H1 (cell line): ENCODE results near the gene PGPEP1. TPM values are rescaled to one million over a fixed set of nuclear protein-coding genes. Genes with fewer than 3 reads are reported as not detected.

ENCODE experiments used
- CTCF ChIA-PET: fragments of 300-600 bp; sonication (Branson Sonifier 250); formaldehyde crosslinking; loops from one replicate; lab custom pipeline; 2021; ENCODE audit not compliant: partially characterized antibody; lab: Charles Lee
- POLR2A ChIA-PET: fragments of 300-600 bp; sonication (Branson Sonifier 250); formaldehyde crosslinking; loops from one replicate; lab custom pipeline; 2021; ENCODE audit warnings: inconsistent platforms; ENCODE audit not compliant: partially characterized antibody; lab: Charles Lee
- DNase-seq, 2 experiments: peaks; one replicate each; pipeline versions ENCODE4 v3.0.0 to v3.0.0-alpha.2; 2010 to 2022; ENCODE audit warnings: low spot score in 2 of 2, low read depth in 1 of 2, mixed read lengths in 1 of 2
- FAIRE-seq: peaks from 2 replicates; lab custom pipeline; 2011; peaks lifted over from hg19 to GRCh38; lab: Jason Lieb, UNC
- H2AFZ ChIP-seq: 2 replicates; pipeline ENCODE4 v1.8.1; 2012; ENCODE audit warnings: low read length, inconsistent platforms
- H2AK5ac ChIP-seq: 2 replicates; pipeline ENCODE4 v1.6.1; 2013; ENCODE audit warnings: low read depth, low read length
- H2BK120ac ChIP-seq: replicated peaks from 2 replicates; pipeline ENCODE3; 2013; ENCODE audit warnings: low read depth, low read length, inconsistent platforms
- H2BK12ac ChIP-seq: 2 replicates; pipeline ENCODE4 v1.6.1; 2013; ENCODE audit warnings: low read depth, low read length
- H2BK15ac ChIP-seq: 2 replicates; pipeline ENCODE4 v1.6.1; 2013; ENCODE audit warnings: low read length
- H2BK20ac ChIP-seq: 2 replicates; pipeline ENCODE4 v1.6.1; 2013; ENCODE audit warnings: low read length
- H2BK5ac ChIP-seq: 2 replicates; pipeline ENCODE4 v1.6.1; 2013; ENCODE audit warnings: low read depth, low read length
- H3K14ac ChIP-seq: 2 replicates; pipeline ENCODE4 v1.6.1; 2013; ENCODE audit warnings: inconsistent platforms; ENCODE audit not compliant: insufficient read length
- H3K18ac ChIP-seq: 2 replicates; pipeline ENCODE4 v1.6.1; 2013; ENCODE audit warnings: low read length; ENCODE audit errors: extremely low read depth
- H3K23ac ChIP-seq: 2 replicates; pipeline ENCODE4 v1.6.1; 2013; ENCODE audit warnings: inconsistent platforms; ENCODE audit not compliant: insufficient read length
- H3K23me2 ChIP-seq: 2 replicates; pipeline ENCODE4 v1.6.1; 2013; ENCODE audit warnings: low read depth, low read length
- H3K27ac ChIP-seq: 2 replicates; pipeline ENCODE4 v1.6.1; 2011; ENCODE audit warnings: low read depth, low read length, inconsistent platforms
- H3K27me3 ChIP-seq, 4 experiments: replicated peaks in 1 of 4; 1 replicate in 1 of 4; 2 replicates in 3 of 4; pipeline versions ENCODE4 v1.6.1 to v1.8.1; 2011 to 2013; ENCODE audit warnings: low read length in 3 of 4, mild to moderate bottlenecking in 3 of 4, inconsistent platforms in 2 of 4, mixed read lengths in 2 of 4, moderate library complexity in 1 of 4; ENCODE audit not compliant: control insufficient read depth in 3 of 4, insufficient read depth in 3 of 4; ENCODE audit errors: extremely low read depth in 1 of 4
- H3K36me3 ChIP-seq, 4 experiments: 2 replicates each; pipeline versions ENCODE4 v1.6.1 to v1.8.1; 2011 to 2013; ENCODE audit warnings: mild to moderate bottlenecking in 4 of 4, low read length in 3 of 4, moderate library complexity in 2 of 4, control low read depth in 1 of 4, inconsistent platforms in 1 of 4; ENCODE audit not compliant: insufficient read depth in 4 of 4, control insufficient read depth in 2 of 4
- H3K4ac ChIP-seq: replicated peaks from 2 replicates; pipeline ENCODE3; 2013; ENCODE audit warnings: low read length, low read depth, mixed read lengths, inconsistent platforms; ENCODE audit not compliant: insufficient read length
- H3K4me1 ChIP-seq, 4 experiments: replicated peaks in 1 of 4; 1 replicate in 1 of 4; 2 replicates in 3 of 4; pipeline versions ENCODE4 v1.6.1 to v1.8.1; 2011 to 2013; ENCODE audit warnings: low read length in 3 of 4, inconsistent platforms in 2 of 4, mixed read lengths in 1 of 4; ENCODE audit not compliant: insufficient read depth in 4 of 4, control insufficient read depth in 3 of 4
- H3K4me2 ChIP-seq, 2 experiments: 2 replicates each; pipeline versions ENCODE4 v1.6.1 to v1.8.1; 2011 to 2013; ENCODE audit warnings: low read depth in 2 of 2, low read length in 2 of 2, control low read depth in 1 of 2, inconsistent platforms in 1 of 2, mild to moderate bottlenecking in 1 of 2; ENCODE audit not compliant: insufficient read depth in 1 of 2
- H3K4me3 ChIP-seq, 4 experiments: fragments of 200-600, 300-600 bp in 1 of 4; sonication (generic), shearing (Covaris generic), sonication (Bioruptor Twin) in 1 of 4; 2 replicates each; pipeline versions ENCODE4 v1.5.1 to v1.8.1; 2011 to 2016; ENCODE audit warnings: low read length in 4 of 4, low read depth in 3 of 4, control low read depth in 2 of 4, inconsistent platforms in 2 of 4, mild to moderate bottlenecking in 2 of 4, mixed read lengths in 1 of 4, moderate library complexity in 1 of 4; ENCODE audit not compliant: insufficient read depth in 2 of 4; ENCODE audit errors: extremely low read depth in 1 of 4
- H3K56ac ChIP-seq: replicated peaks from 2 replicates; pipeline ENCODE3; 2013; ENCODE audit warnings: low read depth, mild to moderate bottlenecking, mixed read lengths, low read length, inconsistent platforms; ENCODE audit not compliant: insufficient read length
- H3K79me1 ChIP-seq: 2 replicates; pipeline ENCODE4 v1.6.1; 2013; ENCODE audit warnings: low read depth, low read length, control low read depth
- H3K79me2 ChIP-seq, 2 experiments: 2 replicates each; pipeline versions ENCODE4 v1.6.1 to v1.8.1; 2012 to 2013; ENCODE audit warnings: low read length in 2 of 2, mild to moderate bottlenecking in 2 of 2, inconsistent platforms in 1 of 2; ENCODE audit not compliant: insufficient read depth in 2 of 2, control insufficient read depth in 1 of 2
- H3K9ac ChIP-seq, 4 experiments: replicated peaks in 1 of 4; 1 replicate in 1 of 4; 2 replicates in 3 of 4; pipeline versions ENCODE4 v1.6.1 to v1.8.1; 2011 to 2013; ENCODE audit warnings: low read depth in 3 of 4, low read length in 3 of 4, control low read depth in 2 of 4, mild to moderate bottlenecking in 2 of 4, moderate library complexity in 2 of 4, inconsistent platforms in 1 of 4; ENCODE audit errors: extremely low read depth in 1 of 4
- H3K9me3 ChIP-seq, 2 experiments: 2 replicates each; pipeline versions ENCODE4 v1.6.1 to v1.8.1; 2012 to 2013; ENCODE audit warnings: mild to moderate bottlenecking in 2 of 2, moderate library complexity in 2 of 2, control low read depth in 1 of 2, inconsistent platforms in 1 of 2, low read depth in 1 of 2, low read length in 1 of 2, mixed read lengths in 1 of 2; ENCODE audit not compliant: insufficient read depth in 2 of 2
- H4K20me1 ChIP-seq, 2 experiments: replicated peaks in 1 of 2; 2 replicates each; pipeline versions ENCODE3 to v1.8.1; 2011 to 2013; ENCODE audit warnings: inconsistent platforms in 2 of 2, low read length in 2 of 2, mild to moderate bottlenecking in 1 of 2; ENCODE audit not compliant: insufficient read depth in 2 of 2, control insufficient read depth in 1 of 2
- H4K5ac ChIP-seq: 2 replicates; pipeline ENCODE4 v1.6.1; 2013; ENCODE audit warnings: low read length, low read depth, mixed read lengths, inconsistent platforms; ENCODE audit not compliant: insufficient read length
- H4K8ac ChIP-seq: 2 replicates; pipeline ENCODE4 v1.8.0; 2013; ENCODE audit warnings: mild to moderate bottlenecking, moderate library complexity, low read length, inconsistent platforms; ENCODE audit not compliant: insufficient read depth; ENCODE audit errors: extremely low read depth
- H4K91ac ChIP-seq: replicated peaks from 2 replicates; pipeline ENCODE3; 2013; ENCODE audit warnings: low read length, mixed read lengths, inconsistent platforms; ENCODE audit not compliant: insufficient read length
- CREB1 ChIP-seq: IDR thresholded peaks from 2 replicates; pipeline ENCODE4 v1.6.1; 2012; ENCODE audit warnings: inconsistent platforms
- EGR1 ChIP-seq: IDR thresholded peaks from 2 replicates; pipeline ENCODE4 v1.6.1; 2011; ENCODE audit warnings: low read depth, low read length, borderline replicate concordance
- EP300 ChIP-seq, 2 experiments: IDR thresholded peaks; 1 replicate in 1 of 2; 2 replicates in 1 of 2; pipeline ENCODE4 v1.6.1; 2011 to 2012; ENCODE audit warnings: low read depth in 2 of 2, low read length in 2 of 2, mild to moderate bottlenecking in 2 of 2, borderline replicate concordance in 1 of 2, inconsistent platforms in 1 of 2, moderate library complexity in 1 of 2
- HDAC6 ChIP-seq: IDR thresholded peaks from one replicate; pipeline ENCODE4 v1.7.1; 2012; ENCODE audit warnings: low read depth, mild to moderate bottlenecking, inconsistent platforms, low read length, moderate library complexity
- NRF1 ChIP-seq: IDR thresholded peaks from 2 replicates; pipeline ENCODE4 v1.6.1; 2011; ENCODE audit warnings: mild to moderate bottlenecking, low read depth, low read length, improper control_type of control experiment
- RFX5 ChIP-seq: IDR thresholded peaks from 2 replicates; pipeline ENCODE4 v1.6.1; 2011; ENCODE audit warnings: low read depth, low read length, improper control_type of control experiment, borderline replicate concordance
- SRF ChIP-seq: IDR thresholded peaks from 2 replicates; pipeline ENCODE4 v1.6.1; 2011; ENCODE audit warnings: mild to moderate bottlenecking, low read depth, low read length, moderate library complexity
- TAF1 ChIP-seq: IDR thresholded peaks from 2 replicates; pipeline ENCODE4 v1.6.1; 2011; ENCODE audit warnings: mild to moderate bottlenecking, low read depth, low read length
- TBP ChIP-seq: IDR thresholded peaks from 2 replicates; pipeline ENCODE4 v1.6.1; 2011; ENCODE audit warnings: low read depth, low read length, improper control_type of control experiment
- ZNF274 ChIP-seq: IDR thresholded peaks from 2 replicates; pipeline ENCODE4 v1.7.0; 2012; ENCODE audit warnings: low read length, borderline replicate concordance; ENCODE audit errors: extremely low read depth
- WGBS, 2 experiments: shearing (Covaris generic) in 1 of 2; methylation state at CpG; one replicate each; pipeline versions ENCODE4 v1.1.6 to v1.1.7; 2013 to 2015; ENCODE audit warnings: low lambda C conversion rate in 2 of 2, mixed read lengths in 2 of 2, inconsistent platforms in 1 of 2, low coverage in 1 of 2, missing lambda C conversion rate in 1 of 2; ENCODE audit not compliant: insufficient replicate concordance in 2 of 2, insufficient coverage in 1 of 2, insufficient read length in 1 of 2; ENCODE audit errors: extremely low coverage in 1 of 2, missing lambda C conversion rate in 1 of 2; 5-methylcytosine and 5-hydroxymethylcytosine counted together
- polyA plus RNA-seq, 7 experiments: library from polyadenylated mRNA; depleted of rRNA in 3 of 7; stranded (reverse) in 5 of 7; unstranded in 2 of 7; fragments of >200 nt in 5 of 7; fragments of 200-250 nt in 2 of 7; gene quantifications; 1 replicate in 5 of 7; 2 replicates in 1 of 7; 4 replicates in 1 of 7; pipeline versions ENCODE4 v1.2.1 to v1.2.3, GENCODE V29; 2011 to 2013; ENCODE audit warnings: missing spikeins in 2 of 7, mixed read lengths in 2 of 7
- total RNA-seq: library from RNA; stranded (reverse); fragmentation: NEBNext Ultra II Directional; extraction: Animal tissue kit (Norgen Biotek cat#: 25700); gene quantifications from 2 replicates; pipeline ENCODE4 v1.2.1, GENCODE V29; 2021
- TF ChIP-seq, protein P1 (sequence below): IDR thresholded peaks from 2 replicates; pipeline ENCODE4 v1.6.1; 2011; ENCODE audit warnings: low read length, improper control_type of control experiment

The PGPEP1 gene
- total and polyA plus RNA-seq, 2 of the 8 experiments (the other 6 are each of a cell fraction or from before 2014, with no cell fraction given) = 17.0 to 33.4 TPM

DNA sequence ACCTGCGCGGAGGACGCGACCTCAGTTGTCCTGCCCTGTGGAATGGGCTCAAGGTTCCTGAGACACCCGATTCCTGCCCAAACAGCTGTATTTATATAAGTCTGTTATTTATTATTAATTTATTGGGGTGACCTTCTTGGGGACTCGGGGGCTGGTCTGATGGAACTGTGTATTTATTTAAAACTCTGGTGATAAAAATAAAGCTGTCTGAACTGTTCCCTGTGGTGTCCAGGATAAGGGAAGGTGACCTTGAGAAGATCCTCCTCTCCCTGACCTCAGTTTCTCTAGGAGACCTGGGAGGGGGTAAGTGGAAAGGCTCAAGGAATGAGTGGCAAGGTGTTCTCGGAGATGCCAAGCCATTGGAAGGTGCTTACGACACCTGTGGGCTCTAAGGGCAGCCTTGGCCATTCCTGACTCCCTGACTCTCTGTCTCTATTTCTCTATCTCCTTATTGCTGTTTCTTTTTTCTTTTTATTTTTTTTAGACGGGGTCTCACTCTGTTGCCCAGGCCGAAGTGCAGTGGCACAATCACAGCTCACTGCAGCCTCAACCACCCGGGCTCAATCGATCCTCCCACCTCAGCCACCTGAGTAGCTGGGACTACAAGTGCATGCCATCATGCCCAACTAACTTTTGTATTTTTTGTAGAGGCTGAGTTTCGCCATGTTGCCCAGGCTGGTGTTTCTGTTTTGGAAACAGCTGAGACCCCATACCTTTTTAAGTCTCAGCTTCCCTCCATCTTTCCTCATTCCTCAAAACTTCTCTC, 48.7 kb downstream of the PGPEP1 start:
- no peak for FAIRE-seq
- Histone ChIP-seq H4K5ac (no peak overlapping the region), H4K8ac (no peak overlapping the region), H2BK12ac (0 out of 2 replicates have a peak overlapping the region, but pooled peaks have one; percentile 71), H3K27ac (no peak overlapping the region), H3K4me1 (peaks cover 3 to 4% (median 3%) of the 10 kb centered on the region in 4 experiments), H3K79me2 (no peaks in the 10 kb centered on the region), H3K18ac (no peak overlapping the region), H3K14ac (no peak overlapping the region), H3K4me3 (peak overlapping the region in 1 of 4 experiments; percentile 46; a peak in 3 of 8 replicates), H3K4me2 (peak overlapping the region; percentile 4 to 71), H3K36me3 (no peaks in the 10 kb centered on the region), H3K4ac (no peak overlapping the region), H2BK120ac (no peak overlapping the region), H2AFZ (no peak overlapping the region), H3K9me3 (no peaks in the 10 kb centered on the region), H4K20me1 (no peaks in the 10 kb centered on the region), H3K9ac (no peak overlapping the region), H2BK20ac (no peak overlapping the region), H3K79me1 (no peaks in the 10 kb centered on the region), H3K23ac (no peak overlapping the region), H2AK5ac (peak overlapping the region; percentile 42; the same call in 1 of the 2 replicates), H3K23me2 (peaks cover 2% of the 10 kb centered on the region; the same call in 1 of the 2 replicates), H4K91ac (peak overlapping the region; percentile 38), H2BK15ac (0 out of 2 replicates have a peak overlapping the region, but pooled peaks have one; percentile 53), H3K56ac (no peak overlapping the region), H2BK5ac (no peak overlapping the region), H3K27me3 (peaks cover 0 to 23% (median 14%) of the 10 kb centered on the region in 4 experiments; a peak in 6 of 7 replicates)
- CTCF ChIA-PET = interaction anchor here (0.8 to 10.4 kb wide), 23 partner anchors 8 to 112 kb away, joined by 3 to 177 read pairs (median 9); partner anchors contain the start of genes LRRC25 and SSBP4
- 88% methylated on average over 13 of the region's 13 CpGs; no CpG with 5 or more reads in 1 of the 2 experiments for WGBS, 2 experiments
- DNase-seq = no peak
- POLR2A ChIA-PET = interaction anchor here (1.2 to 3.3 kb wide), 6 partner anchors 12 to 157 kb away, joined by 3 to 16 read pairs (median 4); partner anchors contain the start of gene JUND
- TF ChIP-seq, protein P1, sequence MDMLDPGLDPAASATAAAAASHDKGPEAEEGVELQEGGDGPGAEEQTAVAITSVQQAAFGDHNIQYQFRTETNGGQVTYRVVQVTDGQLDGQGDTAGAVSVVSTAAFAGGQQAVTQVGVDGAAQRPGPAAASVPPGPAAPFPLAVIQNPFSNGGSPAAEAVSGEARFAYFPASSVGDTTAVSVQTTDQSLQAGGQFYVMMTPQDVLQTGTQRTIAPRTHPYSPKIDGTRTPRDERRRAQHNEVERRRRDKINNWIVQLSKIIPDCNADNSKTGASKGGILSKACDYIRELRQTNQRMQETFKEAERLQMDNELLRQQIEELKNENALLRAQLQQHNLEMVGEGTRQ = no peak
- TF ChIP-seq EP300 (IDR thresholded peaks at IDR 0.05; ENCODE audit: borderline replicate concordance in 1 of 2, low read depth in 2 of 2, low read length in 2 of 2) (no peak), RFX5 (no peak), CREB1 (no peak), HDAC6 (no peak), TAF1 (no peak), EGR1 (no peak), SRF (no peak), ZNF274 (no peak), TBP (no peak), NRF1 (no peak)
